WERI-Rb-1 (cell line): ENCODE data around the gene TMIGD3.

Source experiments
- DNase-seq: peaks from one replicate; pipeline ENCODE4 v3.0.0-alpha.2; 2020
- H3K27ac ChIP-seq: fragments of 250-450 bp; sonication (Bioruptor Pico); 2 replicates; pipeline ENCODE4 v1.5.1; 2020; ENCODE audit warnings: mild to moderate bottlenecking, moderate library complexity
- H3K27me3 ChIP-seq: fragments of 250-450 bp; sonication (Bioruptor Pico); 2 replicates; pipeline ENCODE4 v1.5.1; 2021; ENCODE audit warnings: mild to moderate bottlenecking, low read depth, moderate library complexity; ENCODE audit not compliant: insufficient read depth, severe bottlenecking
- H3K36me3 ChIP-seq: fragments of 250-450 bp; sonication (Bioruptor Pico); 2 replicates; pipeline ENCODE4 v1.5.1; 2020; ENCODE audit warnings: mild to moderate bottlenecking, moderate library complexity
- H3K4me3 ChIP-seq: 2 replicates; pipeline ENCODE4 v1.5.1; 2011; ENCODE audit warnings: low read depth, mild to moderate bottlenecking, control low read depth, low read length
- H3K9me3 ChIP-seq: fragments of 250-450 bp; sonication (Bioruptor Pico); 2 replicates; pipeline ENCODE4 v1.5.1; 2021; ENCODE audit warnings: mild to moderate bottlenecking, moderate library complexity; ENCODE audit not compliant: severe bottlenecking
- TF ChIP-seq, protein P1 (sequence below): IDR thresholded peaks from 2 replicates; pipeline ENCODE4 v1.5.1; 2011; ENCODE audit warnings: low read depth, mild to moderate bottlenecking, control low read depth, inconsistent platforms, low read length

The TMIGD3 gene

DNA sequence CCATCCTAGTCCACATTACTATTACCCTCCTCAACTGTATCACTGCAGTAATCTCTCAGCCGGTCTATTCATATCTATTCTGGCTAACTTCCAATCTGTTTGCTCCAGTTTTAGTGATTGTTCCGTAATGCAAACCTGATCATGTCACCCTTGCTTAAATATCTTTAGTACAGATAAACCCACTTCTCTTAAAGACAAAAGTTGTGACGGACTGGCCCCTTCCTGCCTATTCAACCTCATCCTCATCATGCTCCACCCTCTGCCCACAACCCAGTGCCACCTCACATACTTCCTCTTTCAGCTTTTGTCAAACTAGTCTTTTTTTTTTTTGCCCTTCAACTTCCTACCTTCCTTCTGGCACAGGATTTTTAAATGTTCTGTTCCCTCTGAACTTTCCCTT is 32.4 kb downstream of the TMIGD3 start:
- no peak for DNase-seq
- Histone ChIP-seq H3K9me3 (no peaks in the 10 kb centered on the region), H3K27ac (no peak overlapping the region), H3K36me3 (no peaks in the 10 kb centered on the region), H3K27me3 (no peaks in the 10 kb centered on the region), H3K4me3 (no peak overlapping the region)
- TF ChIP-seq, protein P1, sequence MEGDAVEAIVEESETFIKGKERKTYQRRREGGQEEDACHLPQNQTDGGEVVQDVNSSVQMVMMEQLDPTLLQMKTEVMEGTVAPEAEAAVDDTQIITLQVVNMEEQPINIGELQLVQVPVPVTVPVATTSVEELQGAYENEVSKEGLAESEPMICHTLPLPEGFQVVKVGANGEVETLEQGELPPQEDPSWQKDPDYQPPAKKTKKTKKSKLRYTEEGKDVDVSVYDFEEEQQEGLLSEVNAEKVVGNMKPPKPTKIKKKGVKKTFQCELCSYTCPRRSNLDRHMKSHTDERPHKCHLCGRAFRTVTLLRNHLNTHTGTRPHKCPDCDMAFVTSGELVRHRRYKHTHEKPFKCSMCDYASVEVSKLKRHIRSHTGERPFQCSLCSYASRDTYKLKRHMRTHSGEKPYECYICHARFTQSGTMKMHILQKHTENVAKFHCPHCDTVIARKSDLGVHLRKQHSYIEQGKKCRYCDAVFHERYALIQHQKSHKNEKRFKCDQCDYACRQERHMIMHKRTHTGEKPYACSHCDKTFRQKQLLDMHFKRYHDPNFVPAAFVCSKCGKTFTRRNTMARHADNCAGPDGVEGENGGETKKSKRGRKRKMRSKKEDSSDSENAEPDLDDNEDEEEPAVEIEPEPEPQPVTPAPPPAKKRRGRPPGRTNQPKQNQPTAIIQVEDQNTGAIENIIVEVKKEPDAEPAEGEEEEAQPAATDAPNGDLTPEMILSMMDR = no peak

DNA sequence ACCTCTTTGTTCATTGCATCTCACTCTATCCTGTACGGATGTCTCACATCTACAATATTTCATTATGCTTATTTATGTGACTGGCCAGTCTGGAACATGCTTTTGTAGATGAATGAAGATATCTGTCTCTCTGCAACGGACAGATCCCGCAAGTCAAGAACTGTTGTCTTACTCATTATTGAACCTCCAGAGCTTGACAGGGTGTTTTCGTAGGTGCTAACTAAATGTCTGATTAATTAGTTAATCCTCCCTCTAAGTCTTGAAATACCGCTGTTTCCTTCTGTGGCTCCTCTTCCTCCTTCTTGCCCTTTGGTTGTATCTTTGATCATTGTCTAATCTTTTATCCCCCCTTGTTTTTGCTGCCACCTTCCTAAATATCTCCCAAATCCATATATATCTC is 32.8 kb downstream of the TMIGD3 start:
- Histone ChIP-seq H3K36me3 (no peaks in the 10 kb centered on the region), H3K9me3 (no peaks in the 10 kb centered on the region), H3K4me3 (no peak overlapping the region), H3K27ac (no peak overlapping the region), H3K27me3 (no peaks in the 10 kb centered on the region)
- TF ChIP-seq, protein P1 = no peak
- DNase-seq = no peak

DNA sequence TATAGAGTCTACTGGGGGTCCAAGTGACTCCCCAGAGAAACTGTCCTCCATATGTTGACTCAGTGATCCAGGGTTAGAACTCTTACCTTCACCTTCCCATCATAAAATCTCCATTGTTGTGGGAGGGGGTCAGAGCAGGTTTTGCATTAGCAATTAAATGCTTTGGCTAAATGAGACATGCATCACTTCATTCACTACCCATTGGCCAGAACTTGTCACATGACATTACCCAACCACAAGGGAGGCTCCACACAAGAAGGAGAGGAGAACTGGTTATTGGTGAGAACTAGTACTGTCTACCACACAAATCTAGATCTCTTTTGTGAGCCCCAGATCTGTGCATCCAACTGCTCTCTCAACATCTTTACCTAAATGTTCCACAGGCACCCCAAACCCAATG is 33.9 kb downstream of the TMIGD3 start:
- H3K9me3 ChIP-seq = no peaks in the 10 kb centered on the region
- H3K27ac ChIP-seq = no peak overlapping the region
- H3K4me3 ChIP-seq = no peak overlapping the region
- no peaks in the 10 kb centered on the region for H3K27me3 ChIP-seq
- no peaks in the 10 kb centered on the region for H3K36me3 ChIP-seq
- TF ChIP-seq, protein P1 = no peak
- no peak for DNase-seq

DNA sequence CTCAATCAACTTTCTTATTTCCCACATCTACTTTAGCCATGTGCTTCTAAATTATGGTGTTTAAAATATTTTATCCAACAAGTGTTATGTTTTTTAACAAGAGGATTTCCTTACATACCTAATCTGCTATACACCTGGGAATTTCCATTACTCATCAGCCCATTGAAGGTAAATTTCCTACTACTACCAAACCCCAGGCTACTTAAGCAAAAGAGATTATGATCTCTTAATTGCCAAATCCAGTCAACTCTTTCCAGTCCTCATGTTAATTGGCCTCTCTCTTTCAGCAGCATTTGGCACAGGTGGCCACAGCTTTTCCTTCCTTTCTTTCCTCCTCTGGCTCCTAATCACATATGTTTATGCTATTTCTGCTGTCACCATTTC is 34.7 kb downstream of the TMIGD3 start:
- H3K27me3 ChIP-seq = no peaks in the 10 kb centered on the region
- TF ChIP-seq, protein P1 = no peak
- no peak overlapping the region for H3K27ac ChIP-seq
- no peak for DNase-seq
- H3K4me3 ChIP-seq = no peak overlapping the region
- no peaks in the 10 kb centered on the region for H3K9me3 ChIP-seq
- no peaks in the 10 kb centered on the region for H3K36me3 ChIP-seq

DNA sequence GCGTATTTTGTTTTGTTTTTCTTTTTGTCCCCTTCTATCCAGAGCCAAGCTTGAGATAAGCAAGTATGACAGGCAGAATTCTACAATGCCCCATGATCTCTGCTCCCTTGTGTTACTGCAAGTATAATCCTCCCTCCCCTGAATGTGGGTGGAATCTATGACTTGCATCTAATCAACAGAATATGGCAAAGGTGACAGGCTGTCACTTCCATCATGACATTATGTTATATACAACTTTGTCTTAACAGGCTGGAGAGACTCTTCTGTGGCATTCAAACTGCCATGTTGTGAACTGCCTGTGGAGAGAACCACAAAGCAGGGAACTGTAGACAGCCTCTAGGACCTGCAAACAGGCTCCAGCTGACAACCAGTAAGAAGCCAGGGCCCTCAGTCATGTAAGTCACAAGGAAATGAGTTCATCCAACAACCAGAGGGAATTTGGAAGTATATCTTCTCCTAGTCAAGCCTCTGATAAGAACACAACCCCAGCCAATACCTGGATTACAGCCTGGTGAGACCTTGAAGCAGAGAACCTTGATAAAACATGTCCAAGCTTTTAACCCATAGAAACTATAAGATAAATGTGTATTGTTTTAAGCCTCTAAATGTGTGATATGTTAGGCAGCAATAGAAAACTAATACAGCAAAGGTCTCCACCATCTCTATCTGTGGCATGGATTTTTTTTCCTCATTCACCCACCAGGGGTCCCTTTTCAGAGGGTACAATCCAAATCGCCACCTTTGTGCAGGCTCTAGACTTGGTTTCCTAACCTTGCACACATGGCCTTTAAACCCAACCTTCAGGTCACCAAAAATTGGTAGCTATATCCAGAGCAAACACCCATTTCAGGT is 35.3 kb downstream of the TMIGD3 start:
- H3K4me3 ChIP-seq = no peak overlapping the region
- no peaks in the 10 kb centered on the region for H3K36me3 ChIP-seq
- H3K27ac ChIP-seq = no peak overlapping the region
- no peaks in the 10 kb centered on the region for H3K9me3 ChIP-seq
- no peak for DNase-seq
- TF ChIP-seq, protein P1 = no peak
- no peaks in the 10 kb centered on the region for H3K27me3 ChIP-seq

DNA sequence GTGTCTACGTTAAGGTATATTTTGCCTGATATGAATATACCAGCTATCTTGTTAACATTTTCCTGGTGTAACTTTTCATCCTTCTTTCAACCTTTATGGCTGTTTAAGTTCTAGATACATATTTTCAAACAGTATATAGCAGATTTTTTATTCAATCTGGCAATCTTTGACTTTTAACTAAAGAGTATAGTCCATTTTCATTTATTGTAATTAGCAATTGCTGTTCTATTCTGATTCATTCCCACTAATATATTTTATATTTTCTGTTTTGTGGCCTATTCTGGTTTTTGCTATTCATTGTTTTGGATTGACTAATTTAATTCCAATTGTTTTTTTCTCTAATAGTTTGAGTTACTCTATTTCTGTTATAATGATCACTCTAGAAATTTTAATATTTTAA is 37.0 kb downstream of the TMIGD3 start:
- Histone ChIP-seq H3K4me3 (no peak overlapping the region), H3K36me3 (peaks cover 6% of the 10 kb centered on the region), H3K27me3 (no peaks in the 10 kb centered on the region), H3K27ac (no peak overlapping the region), H3K9me3 (no peaks in the 10 kb centered on the region)
- TF ChIP-seq, protein P1 = no peak
- DNase-seq = no peak
